ENCODE data around the gene RABL6.
A peak's percentile ranks its signal among the peaks of the same experiment; 100 is the strongest.

Gene RABL6

GRCh38 chr9:136858844-136859757, 51.4 kb downstream of the RABL6 start (continued):
- TF ChIP-seq ZBTB10 (tag by site-specific recombination; IDR thresholded peaks at IDR 0.05) (peak; percentile 52; the same call in 1 of the 2 replicates), ZFHX2 (tag by site-specific recombination; conservative IDR thresholded peaks at IDR 0.05) (peak; percentile 59), ZNF394 (tag by site-specific recombination; IDR thresholded peaks at IDR 0.05; ENCODE audit: borderline replicate concordance) (peak; percentile 38; the same call in 1 of the 2 replicates), PRDM10 (tag by site-specific recombination; IDR thresholded peaks at IDR 0.05) (0 out of 2 replicates have a peak, but pooled peaks have one; percentile 30)
- TF ChIP-seq, protein P1, sequence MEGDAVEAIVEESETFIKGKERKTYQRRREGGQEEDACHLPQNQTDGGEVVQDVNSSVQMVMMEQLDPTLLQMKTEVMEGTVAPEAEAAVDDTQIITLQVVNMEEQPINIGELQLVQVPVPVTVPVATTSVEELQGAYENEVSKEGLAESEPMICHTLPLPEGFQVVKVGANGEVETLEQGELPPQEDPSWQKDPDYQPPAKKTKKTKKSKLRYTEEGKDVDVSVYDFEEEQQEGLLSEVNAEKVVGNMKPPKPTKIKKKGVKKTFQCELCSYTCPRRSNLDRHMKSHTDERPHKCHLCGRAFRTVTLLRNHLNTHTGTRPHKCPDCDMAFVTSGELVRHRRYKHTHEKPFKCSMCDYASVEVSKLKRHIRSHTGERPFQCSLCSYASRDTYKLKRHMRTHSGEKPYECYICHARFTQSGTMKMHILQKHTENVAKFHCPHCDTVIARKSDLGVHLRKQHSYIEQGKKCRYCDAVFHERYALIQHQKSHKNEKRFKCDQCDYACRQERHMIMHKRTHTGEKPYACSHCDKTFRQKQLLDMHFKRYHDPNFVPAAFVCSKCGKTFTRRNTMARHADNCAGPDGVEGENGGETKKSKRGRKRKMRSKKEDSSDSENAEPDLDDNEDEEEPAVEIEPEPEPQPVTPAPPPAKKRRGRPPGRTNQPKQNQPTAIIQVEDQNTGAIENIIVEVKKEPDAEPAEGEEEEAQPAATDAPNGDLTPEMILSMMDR (tag by site-specific recombination; IDR thresholded peaks at IDR 0.05), result no peak
- TF ChIP-seq, protein P2, sequence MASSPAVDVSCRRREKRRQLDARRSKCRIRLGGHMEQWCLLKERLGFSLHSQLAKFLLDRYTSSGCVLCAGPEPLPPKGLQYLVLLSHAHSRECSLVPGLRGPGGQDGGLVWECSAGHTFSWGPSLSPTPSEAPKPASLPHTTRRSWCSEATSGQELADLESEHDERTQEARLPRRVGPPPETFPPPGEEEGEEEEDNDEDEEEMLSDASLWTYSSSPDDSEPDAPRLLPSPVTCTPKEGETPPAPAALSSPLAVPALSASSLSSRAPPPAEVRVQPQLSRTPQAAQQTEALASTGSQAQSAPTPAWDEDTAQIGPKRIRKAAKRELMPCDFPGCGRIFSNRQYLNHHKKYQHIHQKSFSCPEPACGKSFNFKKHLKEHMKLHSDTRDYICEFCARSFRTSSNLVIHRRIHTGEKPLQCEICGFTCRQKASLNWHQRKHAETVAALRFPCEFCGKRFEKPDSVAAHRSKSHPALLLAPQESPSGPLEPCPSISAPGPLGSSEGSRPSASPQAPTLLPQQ (tag by site-specific recombination; IDR thresholded peaks at IDR 0.05), result peak; percentile 93

- ChIA-PET POLR2A (interaction anchor here (0.5 to 2.7 kb wide), 9 partner anchors 9 to 105 kb away, joined by 3 to 9 read pairs (median 4); partner anchors contain the start of genes AJM1 and MAMDC4), CTCF (interaction anchor here (0.6 to 0.9 kb wide), 3 partner anchors 15 to 20 kb away, joined by 3 to 4 read pairs (median 3); no protein-coding TSS in a partner anchor)
- no peaks in the 10 kb centered on the region for H3K4me1 ChIP-seq (ENCODE audit: control insufficient read depth, insufficient read depth, low read length)
- peaks cover 0 to 71% of the 10 kb centered on the region in 2 experiments; a peak in 2 of 3 replicates for H3K36me3 ChIP-seq (ENCODE audit: control insufficient read depth in 2 of 2, insufficient read depth in 1 of 2, low read length in 2 of 2)
- TF ChIP-seq ZNF830 (tag by site-specific recombination; IDR thresholded peaks at IDR 0.05; ENCODE audit: low read depth) (no peak), OSR2 (tag by site-specific recombination; IDR thresholded peaks at IDR 0.05) (no peak), ZNF202 (tag by site-specific recombination; IDR thresholded peaks at IDR 0.05; ENCODE audit: borderline replicate concordance) (no peak), ZBTB20 (tag by site-specific recombination; IDR thresholded peaks at IDR 0.05) (peak; percentile 33), ZNF600 (tag by site-specific recombination; IDR thresholded peaks at IDR 0.05) (peak; percentile 37; the same call in 1 of the 2 replicates)
- H3K9me3 ChIP-seq (ENCODE audit: control insufficient read depth, insufficient read depth, low read depth, low read length), result no peaks in the 10 kb centered on the region
- H3K4me3 ChIP-seq (ENCODE audit: low read depth, low read length), result no peak overlapping the region
- H3K27ac ChIP-seq (ENCODE audit: extremely low read depth, low read depth, low read length), result no peak overlapping the region
These were observed 52.8 kb downstream of the RABL6 start for GRCh38 chr9:136860529-136860928.
